KMS-11 (cell line): ENCODE results near the gene SEL1L3.

Source experiments
- H2AFZ ChIP-seq: fragments of 200-600 bp; sonication (generic); 2 replicates; pipeline ENCODE4 v1.6.1; 2016; ENCODE audit warnings: antibody characterized with exemption, mixed run types, low read depth
- H3K27ac ChIP-seq: fragments of 200-600 bp; sonication (generic); 2 replicates; pipeline ENCODE4 v1.6.1; 2016; ENCODE audit warnings: mild to moderate bottlenecking, mixed run types
- H3K27me3 ChIP-seq: fragments of 200-600 bp; sonication (generic); 2 replicates; pipeline ENCODE4 v1.6.1; 2017; ENCODE audit warnings: mild to moderate bottlenecking, low read depth, mixed run types, moderate library complexity; ENCODE audit not compliant: insufficient read depth
- H3K36me3 ChIP-seq: fragments of 200-600 bp; sonication (generic); 2 replicates; pipeline ENCODE4 v1.6.1; 2017; ENCODE audit warnings: mild to moderate bottlenecking, mixed run types; ENCODE audit not compliant: insufficient read depth
- H3K4me1 ChIP-seq: fragments of 200-600 bp; sonication (generic); 2 replicates; pipeline ENCODE4 v1.6.1; 2016; ENCODE audit warnings: mild to moderate bottlenecking, low read depth, mixed run types; ENCODE audit not compliant: poor library complexity, severe bottlenecking
- H3K4me2 ChIP-seq: fragments of 200-600 bp; sonication (generic); 2 replicates; pipeline ENCODE4 v1.7.0; 2016; ENCODE audit warnings: mild to moderate bottlenecking, mixed run types
- H3K4me3 ChIP-seq: fragments of 200-600 bp; sonication (generic); IDR thresholded peaks from 2 replicates; pipeline ENCODE4 v1.6.1; 2017; ENCODE audit warnings: low read depth, low read length, mixed read lengths; ENCODE audit not compliant: insufficient read depth
- H3K79me2 ChIP-seq: fragments of 200-600 bp; sonication (generic); 2 replicates; pipeline ENCODE4 v1.6.1; 2016; ENCODE audit warnings: low read depth, mixed run types; ENCODE audit not compliant: insufficient read depth
- H3K9ac ChIP-seq: fragments of 200-600 bp; sonication (generic); 2 replicates; pipeline ENCODE4 v1.6.1; 2016; ENCODE audit warnings: mild to moderate bottlenecking, mixed run types
- H4K20me1 ChIP-seq: fragments of 200-600 bp; sonication (generic); 2 replicates; pipeline ENCODE4 v1.6.1; 2016; ENCODE audit warnings: mild to moderate bottlenecking, mixed run types; ENCODE audit not compliant: insufficient read depth
- TF ChIP-seq, protein P1 (sequence below): fragments of 200-600 bp; sonication (generic); conservative IDR thresholded peaks from 2 replicates; pipeline ENCODE4 v1.6.1; 2017; ENCODE audit warnings: low read depth, mild to moderate bottlenecking, antibody characterized with exemption, low read length, moderate library complexity, mixed read lengths

The SEL1L3 gene

DNA sequence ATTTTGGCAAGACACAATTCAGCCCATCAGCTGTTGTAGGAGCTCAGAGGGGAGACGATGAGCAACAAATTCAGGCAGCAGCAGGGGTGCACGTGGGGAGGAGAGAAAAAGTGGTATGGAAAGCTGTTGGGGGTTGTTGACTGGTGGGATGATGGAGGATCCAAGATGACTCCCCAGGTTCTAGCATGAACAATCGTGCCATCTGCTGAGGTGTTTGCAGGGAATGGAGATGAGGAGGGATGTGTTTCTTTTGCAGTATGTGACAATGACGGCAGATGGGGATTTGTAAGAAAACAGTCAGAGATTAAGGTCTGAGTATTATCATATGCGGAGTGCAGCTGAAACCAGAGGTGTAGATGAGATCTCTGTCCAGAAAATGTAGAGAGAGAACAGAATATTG lies 63.3 kb downstream of the SEL1L3 start:
- H3K27ac ChIP-seq, result no peak overlapping the region
- no peaks in the 10 kb centered on the region for H3K79me2 ChIP-seq
- H3K9ac ChIP-seq, result no peak overlapping the region
- H3K27me3 ChIP-seq, result no peaks in the 10 kb centered on the region
- H2AFZ ChIP-seq, result no peak overlapping the region
- H3K4me3 ChIP-seq, result no peak overlapping the region
- H3K36me3 ChIP-seq, result no peaks in the 10 kb centered on the region
- TF ChIP-seq, protein P1, sequence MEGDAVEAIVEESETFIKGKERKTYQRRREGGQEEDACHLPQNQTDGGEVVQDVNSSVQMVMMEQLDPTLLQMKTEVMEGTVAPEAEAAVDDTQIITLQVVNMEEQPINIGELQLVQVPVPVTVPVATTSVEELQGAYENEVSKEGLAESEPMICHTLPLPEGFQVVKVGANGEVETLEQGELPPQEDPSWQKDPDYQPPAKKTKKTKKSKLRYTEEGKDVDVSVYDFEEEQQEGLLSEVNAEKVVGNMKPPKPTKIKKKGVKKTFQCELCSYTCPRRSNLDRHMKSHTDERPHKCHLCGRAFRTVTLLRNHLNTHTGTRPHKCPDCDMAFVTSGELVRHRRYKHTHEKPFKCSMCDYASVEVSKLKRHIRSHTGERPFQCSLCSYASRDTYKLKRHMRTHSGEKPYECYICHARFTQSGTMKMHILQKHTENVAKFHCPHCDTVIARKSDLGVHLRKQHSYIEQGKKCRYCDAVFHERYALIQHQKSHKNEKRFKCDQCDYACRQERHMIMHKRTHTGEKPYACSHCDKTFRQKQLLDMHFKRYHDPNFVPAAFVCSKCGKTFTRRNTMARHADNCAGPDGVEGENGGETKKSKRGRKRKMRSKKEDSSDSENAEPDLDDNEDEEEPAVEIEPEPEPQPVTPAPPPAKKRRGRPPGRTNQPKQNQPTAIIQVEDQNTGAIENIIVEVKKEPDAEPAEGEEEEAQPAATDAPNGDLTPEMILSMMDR, result no peak
- no peaks in the 10 kb centered on the region for H4K20me1 ChIP-seq
- H3K4me2 ChIP-seq, result no peak overlapping the region
- H3K4me1 ChIP-seq, result no peaks in the 10 kb centered on the region

DNA sequence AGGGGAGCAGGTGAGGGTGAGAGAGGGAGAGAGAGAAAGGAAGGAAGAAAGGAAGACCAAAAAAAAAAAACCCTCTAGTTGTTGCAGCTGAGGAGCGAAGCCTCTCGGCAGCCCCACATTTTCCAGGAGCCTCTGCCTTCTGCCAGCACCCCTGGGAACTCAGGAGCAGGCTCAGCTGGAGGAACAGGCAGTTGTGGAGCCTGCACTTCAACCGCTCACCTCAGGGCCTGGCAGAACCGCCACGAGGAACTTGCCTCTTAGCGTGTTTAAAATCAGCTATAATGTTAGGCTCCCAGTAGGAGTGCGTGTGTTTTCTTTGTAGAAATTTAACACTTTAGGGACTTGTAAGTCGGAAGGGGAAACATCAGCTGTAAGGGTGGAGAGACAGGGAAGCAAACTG lies 65.7 kb downstream of the SEL1L3 start:
- Histone ChIP-seq H3K4me2 (no peak overlapping the region), H2AFZ (no peak overlapping the region), H3K4me3 (no peak overlapping the region), H3K4me1 (no peaks in the 10 kb centered on the region), H4K20me1 (no peaks in the 10 kb centered on the region), H3K9ac (no peak overlapping the region), H3K79me2 (no peaks in the 10 kb centered on the region), H3K27ac (no peak overlapping the region), H3K36me3 (no peaks in the 10 kb centered on the region), H3K27me3 (no peaks in the 10 kb centered on the region)
- TF ChIP-seq, protein P1, result no peak

DNA sequence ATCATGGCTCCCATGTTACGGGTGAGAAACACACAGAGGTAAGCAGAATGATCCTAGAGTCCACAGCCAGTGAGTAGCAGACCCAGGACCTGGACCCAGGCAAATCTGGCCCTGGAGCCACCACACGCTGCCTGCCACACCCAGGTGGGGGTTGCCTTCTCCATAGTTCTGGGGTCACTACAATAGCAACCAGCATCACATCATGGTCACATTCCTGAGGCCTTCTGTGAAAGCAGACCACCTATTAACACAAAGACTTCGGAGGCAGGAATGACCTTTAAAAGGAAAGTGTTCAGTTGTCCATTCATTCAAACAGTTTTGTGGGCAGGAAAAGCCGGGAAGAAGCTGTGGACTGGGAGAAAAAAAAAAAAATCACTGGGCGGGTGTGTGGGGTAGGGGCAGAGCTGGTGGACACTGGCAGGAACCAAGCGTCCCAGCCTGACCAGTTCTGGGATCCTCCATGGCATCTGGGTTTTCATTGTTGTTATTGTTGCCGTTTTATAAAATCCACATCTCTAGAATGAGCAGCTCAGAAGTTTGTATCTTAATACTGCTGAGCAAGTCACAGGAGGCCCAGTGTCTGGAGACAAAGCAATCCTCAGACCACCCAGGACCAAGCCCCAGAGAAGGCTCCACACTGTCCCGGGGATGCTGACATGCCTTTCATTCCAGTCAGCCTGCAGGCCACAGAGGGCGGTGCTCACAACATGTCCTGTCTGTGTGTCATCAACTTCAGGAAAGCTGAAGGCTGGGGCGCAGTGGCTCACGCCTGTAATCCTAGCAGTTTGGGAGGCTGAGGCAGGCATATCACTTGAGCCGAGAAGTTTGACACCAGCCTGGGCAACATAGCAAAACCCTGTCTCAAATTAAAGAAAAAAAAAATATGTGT lies 67.0 kb downstream of the SEL1L3 start:
- Histone ChIP-seq H3K4me2 (no peak overlapping the region), H3K4me3 (no peak overlapping the region), H3K27me3 (no peaks in the 10 kb centered on the region), H3K36me3 (no peaks in the 10 kb centered on the region), H3K4me1 (no peaks in the 10 kb centered on the region), H3K79me2 (no peaks in the 10 kb centered on the region), H2AFZ (no peak overlapping the region), H3K27ac (no peak overlapping the region), H3K9ac (no peak overlapping the region), H4K20me1 (no peaks in the 10 kb centered on the region)
- TF ChIP-seq, protein P1, result no peak

DNA sequence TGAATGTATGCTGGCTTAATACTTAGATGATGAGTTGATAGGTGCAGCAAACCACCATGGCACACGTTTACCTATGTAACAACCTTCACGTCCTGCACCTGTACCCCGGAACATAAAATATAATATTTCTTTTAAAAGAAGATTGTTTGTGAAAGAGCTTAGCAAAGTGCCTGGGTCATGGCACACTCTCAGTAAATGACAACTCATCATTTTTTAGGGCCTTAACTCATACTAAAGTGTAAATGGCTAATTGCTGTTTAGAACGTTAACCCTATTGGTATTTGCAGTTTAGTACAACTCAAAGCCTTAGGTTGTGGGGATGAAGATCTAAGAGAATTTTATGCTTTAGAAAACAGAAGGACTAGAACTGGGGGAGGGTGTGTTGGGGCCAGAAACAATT lies 67.7 kb downstream of the SEL1L3 start:
- Histone ChIP-seq H3K4me2 (no peak overlapping the region), H3K27me3 (no peaks in the 10 kb centered on the region), H3K4me3 (no peak overlapping the region), H4K20me1 (no peaks in the 10 kb centered on the region), H3K4me1 (no peaks in the 10 kb centered on the region), H3K36me3 (no peaks in the 10 kb centered on the region), H3K9ac (no peak overlapping the region), H2AFZ (no peak overlapping the region), H3K27ac (no peak overlapping the region), H3K79me2 (no peaks in the 10 kb centered on the region)
- TF ChIP-seq, protein P1, result no peak
